Fibroblast of pulmonary artery (primary cell): ENCODE data around the gene TENM3.

ENCODE experiments used
- DNase-seq: peaks from one replicate; pipeline ENCODE4 v3.0.0-alpha.2; 2010; ENCODE audit warnings: low read depth
- H3K4me3 ChIP-seq: replicated peaks from 2 replicates; pipeline ENCODE4 v1.5.1; 2011; ENCODE audit warnings: low read depth, mild to moderate bottlenecking, control low read depth, low read length, moderate library complexity
- TF ChIP-seq, protein P1 (sequence below): IDR thresholded peaks from 2 replicates; pipeline ENCODE4 v1.5.1; 2011; ENCODE audit warnings: mild to moderate bottlenecking, control low read depth, low read length, inconsistent platforms; ENCODE audit errors: missing control alignments

The TENM3 gene

GRCh38 chr4:182400790-182401189 is 157.6 kb downstream of the TENM3 start:
- TF ChIP-seq, protein P1, sequence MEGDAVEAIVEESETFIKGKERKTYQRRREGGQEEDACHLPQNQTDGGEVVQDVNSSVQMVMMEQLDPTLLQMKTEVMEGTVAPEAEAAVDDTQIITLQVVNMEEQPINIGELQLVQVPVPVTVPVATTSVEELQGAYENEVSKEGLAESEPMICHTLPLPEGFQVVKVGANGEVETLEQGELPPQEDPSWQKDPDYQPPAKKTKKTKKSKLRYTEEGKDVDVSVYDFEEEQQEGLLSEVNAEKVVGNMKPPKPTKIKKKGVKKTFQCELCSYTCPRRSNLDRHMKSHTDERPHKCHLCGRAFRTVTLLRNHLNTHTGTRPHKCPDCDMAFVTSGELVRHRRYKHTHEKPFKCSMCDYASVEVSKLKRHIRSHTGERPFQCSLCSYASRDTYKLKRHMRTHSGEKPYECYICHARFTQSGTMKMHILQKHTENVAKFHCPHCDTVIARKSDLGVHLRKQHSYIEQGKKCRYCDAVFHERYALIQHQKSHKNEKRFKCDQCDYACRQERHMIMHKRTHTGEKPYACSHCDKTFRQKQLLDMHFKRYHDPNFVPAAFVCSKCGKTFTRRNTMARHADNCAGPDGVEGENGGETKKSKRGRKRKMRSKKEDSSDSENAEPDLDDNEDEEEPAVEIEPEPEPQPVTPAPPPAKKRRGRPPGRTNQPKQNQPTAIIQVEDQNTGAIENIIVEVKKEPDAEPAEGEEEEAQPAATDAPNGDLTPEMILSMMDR, result no peak
- no peak for DNase-seq
- no peak overlapping the region for H3K4me3 ChIP-seq

DNA sequence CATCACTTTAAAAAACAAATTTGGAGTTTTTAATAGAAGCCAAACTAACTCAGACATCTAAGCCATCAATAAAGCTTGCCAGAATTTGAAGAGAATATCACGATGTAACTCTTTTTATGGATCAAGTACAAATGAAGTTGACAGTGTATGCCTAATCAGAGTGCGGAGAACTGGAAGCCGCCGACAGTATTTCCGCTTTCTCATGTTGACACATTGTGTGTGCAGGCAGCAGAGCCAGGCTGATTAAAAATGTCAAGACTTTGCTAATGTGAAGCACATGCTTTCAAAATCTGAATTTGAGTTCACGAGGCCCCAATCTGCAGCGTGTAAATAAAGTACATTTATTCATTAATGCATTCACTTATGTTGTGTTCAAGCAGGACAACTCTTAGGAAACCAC is 161.2 kb downstream of the TENM3 start:
- TF ChIP-seq, protein P1, result no peak
- no peak overlapping the region for H3K4me3 ChIP-seq
- peak; percentile 9 for DNase-seq

DNA sequence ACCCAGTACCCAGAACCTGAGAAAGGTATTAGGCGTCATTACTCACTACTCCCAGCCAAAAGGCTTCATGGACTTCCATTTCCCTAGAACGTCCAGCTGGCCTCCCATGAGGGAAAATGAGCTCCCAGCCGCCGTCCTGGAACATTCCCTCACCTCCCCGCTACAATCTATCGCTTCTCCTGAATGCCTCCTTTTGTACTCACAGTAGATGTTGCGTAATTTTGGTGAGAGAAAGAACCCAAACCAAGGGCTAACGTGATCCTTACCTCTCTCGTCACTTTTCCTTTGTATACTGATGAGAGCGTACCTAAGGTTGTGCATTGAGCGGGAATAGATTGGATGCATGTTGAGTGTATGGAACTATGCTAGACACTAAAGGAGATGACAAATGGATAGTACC is 161.9 kb downstream of the TENM3 start:
- H3K4me3 ChIP-seq, result no peak overlapping the region
- TF ChIP-seq, protein P1, result no peak
- DNase-seq, result no peak

DNA sequence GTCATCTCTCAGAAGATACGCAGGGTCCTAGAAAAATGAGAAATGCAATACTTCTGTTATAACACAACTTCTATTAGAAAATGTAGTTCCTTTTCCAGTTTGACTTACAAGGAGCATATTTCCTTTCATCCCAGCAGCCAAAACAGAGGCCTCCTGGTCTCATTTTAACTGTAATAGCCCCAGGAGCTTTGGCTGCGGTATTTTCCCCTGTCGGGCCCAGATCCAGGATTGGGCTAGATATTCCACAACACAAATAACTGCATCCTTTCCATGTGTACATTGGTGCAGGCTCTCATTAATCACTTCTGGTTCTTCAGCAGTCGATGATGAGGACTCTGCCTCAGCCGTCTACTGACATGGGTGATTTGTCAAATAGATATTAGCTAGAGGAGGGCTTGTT is 166.1 kb downstream of the TENM3 start:
- no peak overlapping the region for H3K4me3 ChIP-seq
- no peak for DNase-seq

DNA sequence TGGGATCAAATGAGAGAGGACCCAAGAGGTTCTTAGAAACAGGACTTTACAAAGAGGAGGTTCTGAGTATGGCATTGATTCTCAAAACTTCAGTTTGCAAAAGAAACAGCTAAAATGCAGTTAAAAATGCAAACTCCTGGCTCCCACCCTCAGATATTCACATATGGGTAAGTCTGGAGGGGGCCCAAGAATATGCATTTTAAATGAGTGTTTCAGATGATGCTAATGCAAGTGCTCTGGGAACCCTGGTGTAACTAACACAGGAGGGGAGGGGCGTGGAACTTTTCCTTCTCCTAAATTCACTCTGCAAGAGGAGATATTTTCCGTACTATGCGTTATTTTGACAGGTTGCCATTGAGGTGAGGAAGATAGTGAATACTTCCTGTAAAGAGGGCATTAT is 168.2 kb downstream of the TENM3 start:
- no peak for DNase-seq
- TF ChIP-seq, protein P1, result no peak
- no peak overlapping the region for H3K4me3 ChIP-seq

More for the DNA sequence above, 166.1 kb downstream of the TENM3 start:
- TF ChIP-seq, protein P1, result no peak

GRCh38 chr4:182413550-182413949 is 170.3 kb downstream of the TENM3 start:
- H3K4me3 ChIP-seq, result no peak overlapping the region
- no peak for DNase-seq
- TF ChIP-seq, protein P1, result no peak

GRCh38 chr4:182415116-182415515 is 171.9 kb downstream of the TENM3 start:
- no peak overlapping the region for H3K4me3 ChIP-seq
- TF ChIP-seq, protein P1, result no peak
- peak; percentile 6 for DNase-seq
